Sciatic nerve (tissue), 2 donors: ENCODE data around the gene OR51A7. TPM values are rescaled to one million over a fixed set of nuclear protein-coding genes. Genes with fewer than 3 reads are reported as not detected.
"Not testable (repeated sequence)": the region's sequence is repeated elsewhere in the genome, so short reads cannot be mapped to it uniquely, and the experiment has no call there.

Experiments used
- ATAC-seq: fragments of 200-7000 bp; cut with Tn5 transposase; one replicate; pipeline ENCODE4 v1.9.1; 2020; ENCODE audit warnings: mild to moderate bottlenecking, moderate library complexity
- DNase-seq: peaks from one replicate; pipeline ENCODE4 v3.0.0-alpha.2; 2020; ENCODE audit warnings: low spot score
- intact Hi-C: fragments of 100-400 bp; cut with DNase I; formaldehyde crosslinking; loops from one replicate; pipeline ENCODE4 v1.14.2; 2022
- total RNA-seq: library from RNA; stranded (reverse); fragmentation: NEBNext Ultra II Directional; extraction: Animal tissue kit (Norgen Biotek cat#: 25700); gene quantifications from one replicate; pipeline ENCODE4 v1.2.1, GENCODE V29; 2021
- donor health status: DM: no; HTN: no; CAD: no.
- donor health status: DM: no; HTN: no; CAD: no.

The OR51A7 gene, protein sequence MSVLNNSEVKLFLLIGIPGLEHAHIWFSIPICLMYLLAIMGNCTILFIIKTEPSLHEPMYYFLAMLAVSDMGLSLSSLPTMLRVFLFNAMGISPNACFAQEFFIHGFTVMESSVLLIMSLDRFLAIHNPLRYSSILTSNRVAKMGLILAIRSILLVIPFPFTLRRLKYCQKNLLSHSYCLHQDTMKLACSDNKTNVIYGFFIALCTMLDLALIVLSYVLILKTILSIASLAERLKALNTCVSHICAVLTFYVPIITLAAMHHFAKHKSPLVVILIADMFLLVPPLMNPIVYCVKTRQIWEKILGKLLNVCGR
- not detected for total RNA-seq

DNA sequence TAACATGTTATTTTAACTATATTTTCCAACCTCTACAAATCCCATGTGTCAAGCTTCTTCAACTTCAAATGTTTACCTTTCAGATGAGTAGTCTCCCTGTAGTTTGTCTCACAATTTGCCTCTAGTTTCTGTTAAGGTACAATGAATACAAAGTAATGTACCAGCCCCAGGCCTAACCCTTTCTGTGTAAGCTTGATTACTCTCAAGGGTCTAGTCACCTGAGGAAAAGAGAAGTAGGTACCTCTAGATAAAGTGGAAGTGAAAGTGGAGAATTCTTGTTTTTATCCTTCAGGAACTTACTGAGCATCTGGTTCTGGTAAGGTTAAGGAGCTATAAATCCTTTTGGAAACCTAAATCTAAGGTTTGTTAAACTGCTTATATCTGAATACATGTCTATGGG, at the start of gene OR51A7:
Gene OR51A7, plus strand, starts transcription at position 300 of the 400 bp plus-strand sequence. CDS start 3,587 bp downstream, outside the sequence.
- DNase-seq, result no peak
- no peak for ATAC-seq
- intact Hi-C loops, result no loop called here

DNA sequence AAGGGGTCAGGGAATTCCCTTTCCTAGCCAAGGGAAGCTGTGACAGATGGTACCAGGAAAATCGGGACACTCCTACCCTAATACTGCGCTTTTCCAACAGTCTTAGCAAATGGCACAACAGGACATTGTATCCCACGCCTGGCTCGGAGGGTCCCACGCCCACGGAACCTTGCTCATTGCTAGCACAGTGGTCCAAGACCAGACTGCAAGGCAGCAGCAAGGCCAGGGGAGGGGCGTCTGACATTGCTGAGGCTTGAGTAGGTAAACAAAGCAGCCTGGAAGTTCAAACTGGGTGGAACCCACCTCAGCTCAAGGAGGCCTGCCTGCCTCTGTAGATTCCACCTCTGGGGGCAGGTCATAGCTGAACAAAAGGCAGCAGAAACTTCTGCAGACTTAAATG, 49.3 kb upstream of the OR51A7 start:
- ATAC-seq, intact Hi-C loops, DNase-seq: not testable (repeated sequence)

DNA sequence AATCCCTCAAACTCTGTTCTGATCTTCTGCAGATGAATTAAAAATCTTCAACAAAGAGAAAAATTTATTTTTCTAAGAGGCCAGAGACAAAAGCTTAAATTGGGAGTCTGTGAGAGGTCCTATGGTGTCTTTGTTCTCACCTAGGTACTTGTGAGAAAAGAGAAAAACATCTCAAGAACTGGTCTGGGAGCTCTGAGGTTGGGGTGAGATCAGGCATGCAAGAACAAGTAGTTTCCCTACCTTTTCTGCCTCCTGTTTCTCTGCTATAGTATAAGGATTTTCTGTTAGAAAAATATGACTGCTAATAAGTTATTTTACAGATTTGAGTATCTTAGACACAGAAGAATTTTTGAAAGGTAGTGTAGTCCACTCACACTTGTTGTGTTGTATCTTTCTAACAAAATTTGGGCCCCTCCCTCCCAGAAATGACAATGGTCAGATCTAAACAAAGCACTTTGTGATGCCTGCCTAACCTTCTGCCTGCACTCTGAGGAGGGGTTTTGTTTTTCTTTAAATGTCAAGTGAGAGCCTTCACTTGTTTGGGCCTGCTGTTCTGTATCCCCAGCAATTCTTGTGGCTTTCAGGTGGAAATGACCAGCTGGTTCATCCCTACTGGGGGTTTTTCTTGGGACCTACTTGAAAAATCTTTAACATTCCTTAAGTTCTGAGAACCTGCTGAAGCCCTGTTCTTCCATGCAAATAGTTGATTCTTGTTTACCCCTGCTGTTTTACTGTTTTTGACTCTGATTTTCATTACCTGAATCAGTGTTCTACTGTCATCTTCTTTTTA, 40.9 kb upstream of the OR51A7 start:
- ATAC-seq, result no peak
- intact Hi-C loops, result no loop called here
- no peak for DNase-seq

DNA sequence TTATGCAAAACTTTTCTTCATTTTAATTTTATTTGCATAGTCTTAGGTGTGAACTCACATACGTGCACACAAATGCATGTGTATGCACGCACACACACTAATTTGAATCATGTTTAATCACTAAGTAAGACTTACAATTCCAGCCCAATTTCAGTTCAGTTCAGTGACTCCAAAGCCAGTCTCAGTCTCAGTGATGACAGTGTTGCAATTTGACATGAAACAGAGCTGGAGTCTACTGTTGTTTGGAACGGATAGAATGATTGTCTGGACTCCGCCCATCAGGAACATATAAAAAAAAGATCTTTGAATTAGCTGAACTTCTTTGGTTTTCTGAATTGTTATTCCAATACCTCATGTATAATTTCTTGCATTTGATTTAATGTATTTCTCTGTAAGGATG, 39.7 kb upstream of the OR51A7 start:
- no peak for ATAC-seq
- intact Hi-C loops, result no loop called here
- DNase-seq, result no peak

DNA sequence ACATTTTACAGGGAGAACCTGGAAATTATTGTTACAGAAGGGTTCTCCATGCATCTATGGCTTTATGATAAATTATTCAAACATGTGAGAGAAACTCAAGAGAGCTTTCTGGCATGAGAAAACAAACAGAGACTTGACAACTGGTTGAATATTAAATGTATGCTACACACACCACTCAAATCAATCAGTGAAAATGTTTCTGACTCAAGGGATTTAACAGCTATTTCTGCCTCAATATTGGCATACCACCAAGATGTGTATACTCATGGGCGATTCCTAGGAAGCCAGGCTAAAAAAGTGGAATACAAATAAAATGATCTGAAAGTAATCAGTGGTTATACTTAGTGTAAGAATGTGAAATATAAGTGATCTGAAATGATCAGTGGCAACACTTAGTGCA, 37.7 kb upstream of the OR51A7 start:
- intact Hi-C loops, result no loop called here
- no peak for ATAC-seq
- no peak for DNase-seq

DNA sequence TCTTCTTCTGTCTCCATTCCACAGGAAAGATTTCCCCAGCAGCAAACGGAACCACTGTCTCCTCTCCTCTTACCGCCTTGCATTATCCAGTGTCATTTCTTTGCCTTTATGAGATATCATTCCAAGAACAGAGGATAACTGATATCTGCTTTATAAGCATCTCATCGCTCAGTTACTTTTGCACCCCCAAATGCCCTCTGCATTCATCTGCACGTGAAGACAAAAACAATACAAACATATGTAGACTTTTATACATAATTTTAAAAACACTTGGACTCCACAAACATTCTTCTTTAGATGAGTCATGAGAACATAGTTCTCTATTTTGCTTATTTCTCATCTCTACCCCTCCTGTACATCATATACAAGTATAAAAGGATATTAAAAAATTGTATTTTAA, 22.4 kb upstream of the OR51A7 start:
- intact Hi-C loops, result no loop called here
- no peak for DNase-seq
- no peak for ATAC-seq

DNA sequence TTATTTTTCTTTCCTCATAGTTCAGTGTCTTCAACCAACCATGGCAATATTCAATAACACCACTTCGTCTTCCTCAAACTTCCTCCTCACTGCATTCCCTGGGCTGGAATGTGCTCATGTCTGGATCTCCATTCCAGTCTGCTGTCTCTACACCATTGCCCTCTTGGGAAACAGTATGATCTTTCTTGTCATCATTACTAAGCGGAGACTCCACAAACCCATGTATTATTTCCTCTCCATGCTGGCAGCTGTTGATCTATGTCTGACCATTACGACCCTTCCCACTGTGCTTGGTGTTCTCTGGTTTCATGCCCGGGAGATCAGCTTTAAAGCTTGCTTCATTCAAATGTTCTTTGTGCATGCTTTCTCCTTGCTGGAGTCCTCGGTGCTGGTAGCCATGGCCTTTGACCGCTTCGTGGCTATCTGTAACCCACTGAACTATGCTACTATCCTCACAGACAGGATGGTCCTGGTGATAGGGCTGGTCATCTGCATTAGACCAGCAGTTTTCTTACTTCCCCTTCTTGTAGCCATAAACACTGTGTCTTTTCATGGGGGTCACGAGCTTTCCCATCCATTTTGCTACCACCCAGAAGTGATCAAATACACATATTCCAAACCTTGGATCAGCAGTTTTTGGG, 21.6 kb upstream of the OR51A7 start, which contains the start of gene OR51T1:
Gene OR51T1, plus strand, starts transcription at position 41 of the 641 bp plus-strand sequence. Its CDS starts 0 bp downstream, at position 41.
- DNase-seq (no peak), ATAC-seq (no peak)
- intact Hi-C loops, result no loop called here

DNA sequence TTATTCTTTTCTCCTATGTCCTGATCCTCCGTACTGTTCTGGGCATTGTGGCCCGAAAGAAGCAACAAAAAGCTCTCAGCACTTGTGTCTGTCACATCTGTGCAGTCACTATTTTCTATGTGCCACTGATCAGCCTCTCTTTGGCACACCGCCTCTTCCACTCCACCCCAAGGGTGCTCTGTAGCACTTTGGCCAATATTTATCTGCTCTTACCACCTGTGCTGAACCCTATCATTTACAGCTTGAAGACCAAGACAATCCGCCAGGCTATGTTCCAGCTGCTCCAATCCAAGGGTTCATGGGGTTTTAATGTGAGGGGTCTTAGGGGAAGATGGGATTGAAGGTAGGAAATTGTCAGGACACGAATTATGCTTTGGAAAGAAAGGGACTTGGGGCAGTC, 21.0 kb upstream of the OR51A7 start:
- no peak for ATAC-seq
- DNase-seq, result no peak
- intact Hi-C loops, result no loop called here

DNA sequence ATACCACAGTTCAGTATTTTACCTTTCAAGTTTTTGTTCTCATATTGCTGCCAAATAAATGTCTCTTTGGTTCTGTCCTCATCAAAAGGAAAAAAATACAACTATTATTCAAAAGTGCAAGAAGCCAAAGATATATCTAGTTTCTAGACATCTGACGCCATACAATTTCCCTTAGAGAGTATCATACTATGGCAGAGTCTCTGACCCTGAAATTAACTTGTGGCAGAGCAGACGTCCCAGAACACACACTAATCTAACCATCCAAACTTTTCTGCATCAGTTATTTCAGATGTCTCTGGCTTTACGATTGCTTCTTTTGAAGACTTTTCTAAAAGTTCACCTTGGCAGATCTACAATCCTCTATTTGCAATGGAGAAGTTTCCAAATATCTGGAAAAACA, 19.2 kb upstream of the OR51A7 start:
- intact Hi-C loops, result no loop called here
- no peak for DNase-seq
- no peak for ATAC-seq

DNA sequence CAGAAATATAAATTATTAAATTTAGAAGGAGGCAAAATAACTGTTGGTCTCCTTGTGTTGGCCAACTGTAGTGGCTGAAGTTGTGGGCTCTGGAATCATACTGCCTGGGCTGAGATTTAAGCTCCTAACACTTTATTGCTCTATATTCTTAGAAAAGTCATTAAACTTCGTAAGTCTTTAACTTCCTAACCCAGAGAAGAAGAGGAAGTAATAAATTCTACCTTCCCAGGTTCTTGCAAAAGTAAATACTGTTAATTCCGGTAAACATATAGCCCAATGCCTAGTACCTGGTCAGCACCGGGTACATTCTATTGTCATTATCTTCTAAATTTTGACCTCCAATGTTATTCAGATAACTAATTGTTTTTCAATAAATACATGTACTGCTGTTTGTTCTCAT, 17.4 kb upstream of the OR51A7 start:
- DNase-seq, result no peak
- no peak for ATAC-seq
- intact Hi-C loops, result no loop called here

DNA sequence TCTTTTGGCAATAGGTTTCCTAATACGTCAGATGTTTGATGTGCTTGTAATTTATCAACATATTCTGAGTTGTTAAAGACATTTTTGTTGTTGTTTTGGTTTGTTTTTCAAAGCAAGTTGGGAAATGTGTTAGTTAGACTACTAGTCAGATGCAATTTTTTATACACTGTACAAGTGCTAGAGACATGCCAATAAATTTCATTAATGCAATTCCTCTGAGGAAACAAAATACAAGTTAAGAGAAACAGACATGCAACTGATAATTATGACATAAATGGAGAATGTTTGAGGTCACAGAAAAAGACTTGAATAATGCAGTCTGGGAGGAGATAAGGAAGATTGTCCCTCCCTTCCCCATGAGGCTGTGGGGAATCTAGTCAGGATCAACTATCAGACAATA, 16.0 kb upstream of the OR51A7 start:
- DNase-seq, result no peak
- ATAC-seq, result no peak
- intact Hi-C loops, result no loop called here

DNA sequence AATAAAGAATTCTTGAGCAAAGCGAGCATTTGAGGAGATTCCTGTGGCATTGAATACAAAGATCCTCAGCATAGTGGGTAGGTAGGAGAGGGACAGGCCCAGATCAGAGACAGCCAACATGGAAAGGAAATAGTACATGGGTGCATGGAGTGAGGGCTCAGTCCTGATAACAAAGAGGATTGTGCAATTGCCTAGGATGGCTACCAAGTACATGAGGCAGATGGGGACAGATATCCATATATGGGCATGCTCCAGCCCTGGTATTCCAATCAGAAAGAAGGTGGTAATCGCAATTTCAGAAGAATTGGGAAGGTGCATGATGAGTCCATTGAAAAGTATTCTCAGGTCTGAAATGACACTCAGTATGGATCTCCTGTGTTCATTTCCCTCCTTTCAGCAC, 13.3 kb upstream of the OR51A7 start:
- DNase-seq (no peak), ATAC-seq (no peak)
- intact Hi-C loops, result no loop called here

DNA sequence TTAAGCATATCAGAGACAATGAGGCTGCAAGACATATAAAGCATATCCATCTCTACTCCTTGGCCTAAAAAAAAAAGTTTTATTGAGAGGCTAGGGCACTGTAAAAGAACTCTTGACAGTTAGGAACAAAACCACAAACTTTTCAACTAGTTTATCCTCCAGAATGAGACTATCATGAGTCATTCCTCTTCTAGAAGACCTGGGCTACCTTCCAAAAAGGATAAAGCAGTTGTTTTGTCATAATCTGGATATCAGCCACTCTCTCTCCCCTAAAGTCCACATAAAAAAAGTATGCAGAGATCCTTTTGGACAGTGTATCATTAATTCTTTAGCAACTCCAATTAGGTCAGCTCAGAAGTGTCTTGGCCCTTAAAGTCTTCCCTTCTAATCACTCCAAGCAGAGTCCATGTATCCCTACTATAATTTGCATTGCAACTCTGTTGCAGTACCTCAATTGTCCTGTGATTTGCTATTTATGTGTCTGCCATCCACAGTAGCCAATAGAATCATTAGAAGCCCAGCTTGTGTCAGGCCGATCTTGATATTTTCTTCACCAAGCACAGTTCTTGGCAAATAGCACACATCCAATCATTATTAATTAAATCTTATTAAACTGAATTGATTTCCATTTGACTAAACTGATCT, 11.5 kb upstream of the OR51A7 start:
- intact Hi-C loops, result no loop called here
- ATAC-seq, result no peak
- no peak for DNase-seq

DNA sequence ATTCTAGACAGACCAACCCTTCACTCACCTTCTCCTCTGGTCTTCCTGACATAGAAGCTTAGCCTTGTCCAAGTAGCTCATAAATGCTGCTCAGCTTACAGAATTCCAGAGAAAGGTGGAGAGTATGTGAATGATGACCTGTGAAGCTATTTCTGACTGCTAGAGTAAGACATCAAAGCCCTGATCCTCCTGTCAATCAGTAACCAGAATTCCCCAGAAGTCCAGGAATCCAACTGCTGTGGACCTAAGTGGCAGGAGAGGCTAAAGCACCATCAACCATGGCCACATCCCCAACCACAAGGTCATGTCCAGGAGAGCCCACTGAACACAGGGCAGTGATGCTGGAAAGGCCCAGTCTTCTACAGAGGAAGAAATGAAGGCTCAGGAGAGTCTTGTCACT, 13.0 kb downstream of the OR51A7 start:
- intact Hi-C loops, result no loop called here
- DNase-seq, result no peak
- no peak for ATAC-seq

DNA sequence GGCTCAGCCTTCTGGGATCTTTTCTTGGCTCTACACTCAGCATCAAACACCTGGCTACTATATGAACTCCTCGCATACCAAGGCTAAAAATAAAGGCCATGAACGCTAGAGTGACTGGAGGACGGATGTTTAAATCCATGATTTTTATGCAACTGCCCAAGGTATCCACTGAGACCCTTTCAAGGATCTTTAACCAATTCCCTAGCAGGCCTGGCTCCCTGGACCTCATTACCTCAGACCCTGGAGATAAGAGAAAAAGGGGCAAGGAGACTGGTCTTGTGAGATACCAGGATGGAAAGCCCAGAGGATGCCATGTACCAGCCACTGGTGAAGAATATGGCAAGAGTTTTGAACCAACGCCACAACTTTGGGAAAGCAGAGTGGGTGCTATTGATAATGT, 15.7 kb downstream of the OR51A7 start, which contains the start of gene OR51G2:
Gene OR51G2, minus strand, starts transcription at position 101 of the 400 bp plus-strand sequence. CDS start 3,687 bp downstream, outside the sequence.
- intact Hi-C loops, result no loop called here
- DNase-seq (no peak), ATAC-seq (no peak)

DNA sequence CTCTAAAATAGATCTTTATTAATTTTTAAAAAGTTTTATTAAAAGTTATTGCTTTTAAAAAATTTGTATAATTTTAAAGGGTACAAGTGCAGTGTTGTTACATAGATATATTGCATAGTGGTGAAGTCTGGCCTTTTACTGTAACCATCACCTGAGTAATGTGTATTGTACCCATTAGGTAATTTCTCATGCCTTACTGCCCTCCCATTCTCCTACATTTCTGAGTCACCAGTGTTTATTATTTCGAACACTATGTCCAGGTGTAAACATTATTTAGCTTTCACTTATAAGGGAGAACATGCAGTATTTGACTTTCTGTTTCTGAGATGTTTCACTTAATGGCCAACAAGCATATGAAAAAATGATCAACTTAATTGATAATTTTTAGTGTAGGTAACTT, 18.2 kb downstream of the OR51A7 start:
- DNase-seq (no peak), ATAC-seq (no peak)
- intact Hi-C loops, result no loop called here

DNA sequence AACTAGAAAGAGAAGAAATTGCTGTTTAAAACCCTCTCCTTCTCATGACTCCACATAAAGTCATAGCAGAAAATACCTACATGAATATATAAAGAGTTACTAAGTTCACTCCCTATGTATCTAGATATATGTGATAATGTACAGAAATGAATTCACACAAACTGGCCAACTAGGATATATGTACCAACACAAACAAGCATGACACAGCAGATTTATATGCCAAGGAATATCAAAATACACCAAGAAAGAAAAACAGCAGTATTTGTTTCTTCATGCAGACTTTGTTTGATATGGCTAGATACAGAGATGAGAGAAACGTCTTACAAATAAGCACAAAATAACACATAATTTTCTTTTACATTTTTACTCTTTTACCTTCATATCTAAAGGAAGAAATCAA, 18.7 kb downstream of the OR51A7 start:
- no peak for ATAC-seq
- intact Hi-C loops, result no loop called here
- DNase-seq, result no peak

DNA sequence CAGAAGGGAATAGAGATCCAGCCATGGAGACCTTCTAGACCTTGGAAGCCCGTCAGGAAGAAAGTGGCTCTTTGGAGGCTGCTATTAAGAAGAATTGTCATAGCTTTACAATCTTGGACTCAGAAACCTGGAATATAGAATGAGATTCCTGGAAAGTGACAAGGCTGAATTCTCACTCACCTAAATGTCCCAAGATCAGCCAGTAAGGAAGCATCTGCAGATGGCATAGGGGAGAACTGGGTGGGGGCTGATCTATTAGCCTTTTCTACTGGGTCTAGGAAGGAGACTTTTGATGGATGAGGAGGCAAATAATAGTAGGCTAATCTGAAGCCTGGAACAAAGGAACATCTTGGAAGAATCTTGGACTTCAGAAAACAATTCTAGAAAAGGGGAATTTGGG, 20.7 kb downstream of the OR51A7 start, which contains the start of gene OR51G1:
Gene OR51G1, minus strand, starts transcription at position 101 of the 400 bp plus-strand sequence. Its CDS starts 0 bp downstream, at position 101.
- no peak for ATAC-seq

DNA sequence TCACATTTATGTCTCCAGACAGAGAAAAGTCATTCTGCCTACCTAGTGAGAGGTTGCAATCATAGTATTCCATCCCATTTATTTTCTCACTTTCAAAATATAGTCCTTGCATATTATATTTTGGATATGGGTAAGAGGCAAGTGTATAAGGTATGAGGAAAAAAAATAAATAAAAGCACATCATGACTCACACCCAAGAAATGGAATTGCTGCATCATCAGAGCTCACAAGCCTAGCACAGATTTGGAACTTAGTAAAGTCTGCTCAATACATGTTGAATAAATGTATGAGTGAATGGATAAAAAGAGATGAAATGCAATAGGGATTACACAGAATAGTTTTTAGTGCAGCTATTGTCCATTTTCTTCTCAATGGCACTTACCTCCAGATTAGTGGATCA, 23.0 kb downstream of the OR51A7 start:
- intact Hi-C loops, result no loop called here
- DNase-seq (no peak), ATAC-seq (no peak)

More for the DNA sequence above, 20.7 kb downstream of the OR51A7 start, which contains the start of gene OR51G1:
- no peak for DNase-seq
- intact Hi-C loops, result no loop called here
